Measurements from ENCODE around the gene GRIN2C.

- no peak for TF ChIP-seq CHAMP1 (IDR thresholded peaks at IDR 0.05)
- TF ChIP-seq ATF3 (IDR thresholded peaks at IDR 0.05): no peak
- TF ChIP-seq ATF3 (CRISPR knock-in tag; conservative IDR thresholded peaks at IDR 0.05): no peak
- no peak for TF ChIP-seq ZNF407 (IDR thresholded peaks at IDR 0.05; ENCODE audit: low read depth)
- TF ChIP-seq KAT7 (CRISPR knock-in tag; IDR thresholded peaks at IDR 0.05; ENCODE audit: borderline replicate concordance): no peak
- TF ChIP-seq POLR3A (IDR thresholded peaks at IDR 0.05; ENCODE audit: borderline replicate concordance, extremely low read depth, insufficient read depth, insufficient read length): no peak
- TF ChIP-seq KDM5B (IDR thresholded peaks at IDR 0.05; ENCODE audit: insufficient replicate concordance, low read depth, low read length): no peak
- no peak for TF ChIP-seq MYBL2 (IDR thresholded peaks at IDR 0.05; ENCODE audit: low read depth)
- TF ChIP-seq MYBL2 (CRISPR knock-in tag; IDR thresholded peaks at IDR 0.05; ENCODE audit: borderline replicate concordance): no peak
- no peak for TF ChIP-seq POLR2AphosphoS5 (IDR thresholded peaks at IDR 0.05; ENCODE audit: control insufficient read depth, insufficient read depth, low read depth, low read length)
- TF ChIP-seq MTA3 (IDR thresholded peaks at IDR 0.05; ENCODE audit: borderline replicate concordance): no peak
- TF ChIP-seq ZNF76 (CRISPR knock-in tag; IDR thresholded peaks at IDR 0.05; ENCODE audit: borderline replicate concordance): no peak
- no peak for TF ChIP-seq POLR2A (conservative IDR thresholded peaks at IDR 0.05)
- TF ChIP-seq ZNF232 (CRISPR knock-in tag; IDR thresholded peaks at IDR 0.05): no peak
- no peak for TF ChIP-seq ZNF274 (IDR thresholded peaks at IDR 0.05; ENCODE audit: borderline replicate concordance, low read depth, low read length)
- no peak for TF ChIP-seq BRCA1 (IDR thresholded peaks at IDR 0.05)
- TF ChIP-seq BRCA1 (CRISPR knock-in tag; IDR thresholded peaks at IDR 0.05): no peak
Observed at GRCh38 chr17:74803971-74804370, 55.7 kb downstream of the GRIN2C start.

Measured in K562 (cell line).